DLD1 (cell line): ENCODE results near the gene TNIK.
"Not testable (repeated sequence)": the region's sequence is repeated elsewhere in the genome, so short reads cannot be mapped to it uniquely, and the experiment has no call there.

ENCODE experiments used
- in situ Hi-C: cut with HindIII; loops from 2 replicates; pipeline ENCODE4 v1.10.0; 2017; ENCODE audit warnings: low sequenced_read_pairs

The TNIK gene

GRCh38 chr3:171317171-171317570 lies 143.0 kb downstream of the TNIK start:
- in situ Hi-C loops, result no loop called here

- in situ Hi-C loops, result no loop called here
Measured at GRCh38 chr3:171315919-171316318, 144.3 kb downstream of the TNIK start.

GRCh38 chr3:171315101-171315500 lies 145.1 kb downstream of the TNIK start:
- in situ Hi-C loops, result no loop called here

- in situ Hi-C loops, result no loop called here
Measured at GRCh38 chr3:171314341-171314740, 145.9 kb downstream of the TNIK start.

GRCh38 chr3:171313702-171314101 lies 146.5 kb downstream of the TNIK start:
- in situ Hi-C loops, result no loop called here

- in situ Hi-C loops, result no loop called here
Measured at GRCh38 chr3:171312741-171313140, 147.5 kb downstream of the TNIK start.

- in situ Hi-C loops, result no loop called here
Measured at GRCh38 chr3:171311784-171312183, 148.4 kb downstream of the TNIK start.

GRCh38 chr3:171309906-171310359 lies 150.3 kb downstream of the TNIK start:
- in situ Hi-C loops, result no loop called here

GRCh38 chr3:171307988-171308387 lies 152.2 kb downstream of the TNIK start:
- in situ Hi-C loops, result no loop called here

- in situ Hi-C loops, result no loop called here
Measured at GRCh38 chr3:171307046-171307585, 153.1 kb downstream of the TNIK start.

GRCh38 chr3:171306631-171307030 lies 153.6 kb downstream of the TNIK start:
- in situ Hi-C loops, result no loop called here

- in situ Hi-C loops, result not testable (repeated sequence)
Measured at GRCh38 chr3:171305823-171306222, 154.4 kb downstream of the TNIK start.

- in situ Hi-C loops, result not testable (repeated sequence)
Measured at GRCh38 chr3:171304498-171304897, 155.7 kb downstream of the TNIK start.

- in situ Hi-C loops, result not testable (repeated sequence)
Measured at GRCh38 chr3:171304017-171304416, 156.2 kb downstream of the TNIK start.

GRCh38 chr3:171301998-171302397 lies 158.2 kb downstream of the TNIK start:
- in situ Hi-C loops, result no loop called here

GRCh38 chr3:171301002-171301401 lies 159.2 kb downstream of the TNIK start:
- in situ Hi-C loops, result no loop called here

GRCh38 chr3:171297951-171298350 lies 162.3 kb downstream of the TNIK start:
- in situ Hi-C loops, result no loop called here

GRCh38 chr3:171297207-171297606 lies 163.0 kb downstream of the TNIK start:
- in situ Hi-C loops, result no loop called here

GRCh38 chr3:171295484-171296373 lies 164.5 kb downstream of the TNIK start:
- in situ Hi-C loops, result no loop called here

- in situ Hi-C loops, result no loop called here
Measured at GRCh38 chr3:171293142-171293782, 166.9 kb downstream of the TNIK start.

- in situ Hi-C loops, result no loop called here
Measured at GRCh38 chr3:171290680-171291079, 169.5 kb downstream of the TNIK start.

GRCh38 chr3:171289291-171289690 lies 170.9 kb downstream of the TNIK start:
- in situ Hi-C loops, result no loop called here
